Esophagus squamous epithelium (tissue), 4 donors: ENCODE measurements around the gene SKIDA1.

Experiments
- CTCF ChIP-seq, 6 experiments: fragments of 450-650 bp in 4 of 6; fragments of 200-600 bp in 2 of 6; sonication (generic) in 2 of 6; IDR thresholded peaks; one replicate each; pipeline ENCODE4 v1.5.1; 2016 to 2019; ENCODE audit warnings: antibody characterized with exemption in 6 of 6, mild to moderate bottlenecking in 4 of 6, moderate library complexity in 4 of 6
- POLR2A ChIP-seq, 4 donors: fragments of 450-650 bp; IDR thresholded peaks; one replicate each; pipeline ENCODE4 v1.6.1; 2017; ENCODE audit warnings: antibody characterized with exemption in 4 of 4, mild to moderate bottlenecking in 4 of 4, moderate library complexity in 3 of 4

- TF ChIP-seq CTCF (IDR thresholded peaks at IDR 0.05) (no peak), POLR2A (IDR thresholded peaks at IDR 0.05) (no peak)
Measured at GRCh38 chr10:21468086-21468485, 57.4 kb downstream of the SKIDA1 start.
